Measurements from ENCODE around the gene ZBTB24.

ZBTB24 gene

GRCh38 chr6:109482905-109483734 lies at the start of gene ZBTB24:
TSS of gene ZBTB24 (minus strand) at chr6:109483219. CDS start at chr6:109482026, 1,193 bp downstream.
- H3K36me3 ChIP-seq: no peaks in the 10 kb centered on the region
- TF ChIP-seq CTCF (IDR thresholded peaks at IDR 0.05): peak; percentile 41
- H3K9me3 ChIP-seq: no peaks in the 10 kb centered on the region
- no peaks in the 10 kb centered on the region for H3K27me3 ChIP-seq
- H3K4me1 ChIP-seq (ENCODE audit: control insufficient read depth in 1 of 2, insufficient read depth in 1 of 2, low read depth in 1 of 2, low read length in 1 of 2): peaks cover 26 to 40% of the 10 kb centered on the region in 2 experiments
- peak within 1 kb of the TSS; percentile 63 to 91 for H3K4me3 ChIP-seq (ENCODE audit: low read depth in 1 of 2, low read length in 1 of 2)
- H3K27ac ChIP-seq: peak within 1 kb of the TSS; percentile 89

- TF ChIP-seq CTCF (IDR thresholded peaks at IDR 0.05): no peak
- H3K36me3 ChIP-seq: no peaks in the 10 kb centered on the region
- H3K4me1 ChIP-seq (ENCODE audit: control insufficient read depth in 1 of 2, insufficient read depth in 1 of 2, low read depth in 1 of 2, low read length in 1 of 2): peaks cover 5% of the 10 kb centered on the region in 2 experiments
- no peak overlapping the region for H3K27ac ChIP-seq
- no peaks in the 10 kb centered on the region for H3K9me3 ChIP-seq
- no peak overlapping the region for H3K4me3 ChIP-seq (ENCODE audit: low read depth in 1 of 2, low read length in 1 of 2)
- no peaks in the 10 kb centered on the region for H3K27me3 ChIP-seq
These were observed 48.4 kb upstream of the ZBTB24 start for GRCh38 chr6:109531446-109531845.

- Histone ChIP-seq H3K9me3 (no peaks in the 10 kb centered on the region), H3K4me3 (ENCODE audit: low read depth in 1 of 2, low read length in 1 of 2) (no peak overlapping the region), H3K4me1 (ENCODE audit: control insufficient read depth in 1 of 2, insufficient read depth in 1 of 2, low read depth in 1 of 2, low read length in 1 of 2) (peaks cover 5 to 6% of the 10 kb centered on the region in 2 experiments), H3K27ac (no peak overlapping the region), H3K36me3 (no peaks in the 10 kb centered on the region), H3K27me3 (no peaks in the 10 kb centered on the region)
- no peak for TF ChIP-seq CTCF (IDR thresholded peaks at IDR 0.05)
These were observed 45.0 kb upstream of the ZBTB24 start for GRCh38 chr6:109527989-109528388.

- no peaks in the 10 kb centered on the region for H3K9me3 ChIP-seq
- H3K27me3 ChIP-seq: no peaks in the 10 kb centered on the region
- H3K4me3 ChIP-seq (ENCODE audit: low read depth in 1 of 2, low read length in 1 of 2): no peak overlapping the region
- H3K36me3 ChIP-seq: no peaks in the 10 kb centered on the region
- peaks cover 5 to 6% of the 10 kb centered on the region in 2 experiments for H3K4me1 ChIP-seq (ENCODE audit: control insufficient read depth in 1 of 2, insufficient read depth in 1 of 2, low read depth in 1 of 2, low read length in 1 of 2)
- TF ChIP-seq CTCF (IDR thresholded peaks at IDR 0.05): peak; percentile 42
- no peak overlapping the region for H3K27ac ChIP-seq
These were observed 44.0 kb upstream of the ZBTB24 start for GRCh38 chr6:109526905-109527628.

- Histone ChIP-seq H3K27me3 (no peaks in the 10 kb centered on the region), H3K9me3 (no peaks in the 10 kb centered on the region)
These were observed 41.1 kb upstream of the ZBTB24 start for GRCh38 chr6:109524129-109524528.

More at GRCh38 chr6:109524129-109524528, 41.1 kb upstream of the ZBTB24 start:
- H3K4me3 ChIP-seq (ENCODE audit: low read depth in 1 of 2, low read length in 1 of 2): no peak overlapping the region
- no peak for TF ChIP-seq CTCF (IDR thresholded peaks at IDR 0.05)
- no peaks in the 10 kb centered on the region for H3K36me3 ChIP-seq
- peaks cover 5 to 6% of the 10 kb centered on the region in 2 experiments for H3K4me1 ChIP-seq (ENCODE audit: control insufficient read depth in 1 of 2, insufficient read depth in 1 of 2, low read depth in 1 of 2, low read length in 1 of 2)
- H3K27ac ChIP-seq: no peak overlapping the region
